ENCODE results near the gene TAX1BP3.

TAX1BP3 gene

GRCh38 chr17:3699951-3700350 is 31.6 kb upstream of the TAX1BP3 start:
- no peak overlapping the region for H3K4me3 ChIP-seq (ENCODE audit: low read depth, low read length)
- no peak for TF ChIP-seq CTCF (IDR thresholded peaks at IDR 0.05; ENCODE audit: control insufficient read depth, extremely low read depth, insufficient read depth)
- DNase-seq (ENCODE audit: low read depth) = no peak

- H3K4me3 ChIP-seq (ENCODE audit: low read depth, low read length) = no peak overlapping the region
- no peak for TF ChIP-seq CTCF (IDR thresholded peaks at IDR 0.05; ENCODE audit: control insufficient read depth, extremely low read depth, insufficient read depth)
- no peak for DNase-seq (ENCODE audit: low read depth)
These were observed 29.8 kb upstream of the TAX1BP3 start for GRCh38 chr17:3698139-3698538.

- DNase-seq (ENCODE audit: low read depth) = no peak
- no peak for TF ChIP-seq CTCF (IDR thresholded peaks at IDR 0.05; ENCODE audit: control insufficient read depth, extremely low read depth, insufficient read depth)
- no peak overlapping the region for H3K4me3 ChIP-seq (ENCODE audit: low read depth, low read length)
These were observed 28.7 kb upstream of the TAX1BP3 start for GRCh38 chr17:3697103-3697476.

- no peak for DNase-seq (ENCODE audit: low read depth)
- no peak for TF ChIP-seq CTCF (IDR thresholded peaks at IDR 0.05; ENCODE audit: control insufficient read depth, extremely low read depth, insufficient read depth)
- H3K4me3 ChIP-seq (ENCODE audit: low read depth, low read length) = peak within 1 kb of the TSS; percentile 50
These were observed 27.5 kb upstream of the TAX1BP3 start, which contains the start of gene P2RX5 for GRCh38 chr17:3695723-3696411. P2RX5 (minus strand) TSS chr17:3696155; CDS start chr17:3696005, 150 bp downstream.

GRCh38 chr17:3695129-3695722 is 26.8 kb upstream of the TAX1BP3 start:
- no peak for DNase-seq (ENCODE audit: low read depth)
- peak overlapping the region; percentile 50 for H3K4me3 ChIP-seq (ENCODE audit: low read depth, low read length)
- no peak for TF ChIP-seq CTCF (IDR thresholded peaks at IDR 0.05; ENCODE audit: control insufficient read depth, extremely low read depth, insufficient read depth)

- no peak for TF ChIP-seq CTCF (IDR thresholded peaks at IDR 0.05; ENCODE audit: control insufficient read depth, extremely low read depth, insufficient read depth)
- H3K4me3 ChIP-seq (ENCODE audit: low read depth, low read length) = no peak overlapping the region
- no peak for DNase-seq (ENCODE audit: low read depth)
These were observed 25.5 kb upstream of the TAX1BP3 start for GRCh38 chr17:3693829-3694231.

GRCh38 chr17:3693141-3693540 is 24.8 kb upstream of the TAX1BP3 start:
- no peak overlapping the region for H3K4me3 ChIP-seq (ENCODE audit: low read depth, low read length)
- no peak for DNase-seq (ENCODE audit: low read depth)
- TF ChIP-seq CTCF (IDR thresholded peaks at IDR 0.05; ENCODE audit: control insufficient read depth, extremely low read depth, insufficient read depth) = no peak

Data from LNCaP clone FGC (cell line).